ENCODE results near the gene TGFB1I1.
"Not testable (repeated sequence)": the region's sequence is repeated elsewhere in the genome, so short reads cannot be mapped to it uniquely, and the experiment has no call there.

The TGFB1I1 gene

DNA sequence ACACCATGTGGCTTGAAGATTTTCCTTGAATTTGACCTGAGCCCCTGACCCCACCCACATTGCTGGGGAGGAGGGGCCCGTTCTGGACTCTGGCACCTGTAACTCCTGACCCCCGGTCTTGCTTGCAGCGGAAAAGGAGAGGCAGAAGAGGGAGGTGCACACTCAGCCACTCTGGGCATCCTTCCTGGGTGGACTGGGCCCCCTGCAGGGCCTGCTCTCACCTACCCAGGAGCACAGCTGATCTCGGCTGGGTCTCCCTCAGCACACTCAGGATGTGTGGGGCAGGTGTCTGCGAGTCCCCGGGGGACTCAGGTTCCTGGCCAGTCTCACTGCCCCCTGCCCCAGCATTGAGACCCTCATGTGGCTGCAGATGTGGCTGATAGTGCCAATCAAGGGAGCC lies 51.8 kb downstream of the TGFB1I1 start:
- DNase-seq, result not testable (repeated sequence)

DNA sequence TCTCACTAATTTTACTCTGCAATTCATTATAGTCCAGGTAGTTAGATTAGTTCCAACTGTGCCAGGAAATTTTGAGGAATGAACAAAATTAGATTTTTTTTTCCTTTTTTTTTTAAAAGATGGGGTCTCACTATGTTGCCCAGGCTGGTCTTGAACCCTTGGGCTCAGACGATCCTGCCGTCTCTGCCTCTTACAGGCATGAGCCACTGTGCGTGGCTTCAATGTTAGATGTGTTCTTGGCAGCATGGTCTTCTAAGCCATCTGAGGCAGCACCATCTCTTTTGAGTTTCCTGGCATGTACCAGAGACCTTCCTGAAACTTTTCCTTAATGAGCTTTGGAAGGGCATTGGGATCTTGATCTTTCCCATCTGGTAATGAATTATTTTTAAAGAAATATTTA lies 53.2 kb downstream of the TGFB1I1 start:
- DNase-seq, result no peak
